ENCODE results near the gene RAB20. TPM values are rescaled to one million over a fixed set of nuclear protein-coding genes. Genes with fewer than 3 reads are reported as not detected.
"Not testable (repeated sequence)": the region's sequence is repeated elsewhere in the genome, so short reads cannot be mapped to it uniquely, and the experiment has no call there.

RAB20 gene
- total RNA-seq, 2 donors from 2014 or later = 1.2 to 1.4 TPM

GRCh38 chr13:110540871-110541525, 20.5 kb downstream of the RAB20 start:
- H3K4me3 Mint-ChIP-seq = no peak overlapping the region
- H3K36me3 Mint-ChIP-seq (ENCODE audit: low read depth) = no peaks in the 10 kb centered on the region
- no peaks in the 10 kb centered on the region for H3K9me3 ChIP-seq (ENCODE audit: control insufficient read depth, low read length, poor library complexity, severe bottlenecking)
- H3K4me1 Mint-ChIP-seq = peaks cover 7% of the 10 kb centered on the region
- no peak for ATAC-seq
- DNase-seq = no peak
- H3K27me3 Mint-ChIP-seq = no peaks in the 10 kb centered on the region
- no peak overlapping the region for H3K27ac Mint-ChIP-seq

- Mint-ChIP-seq H3K27ac (no peak overlapping the region), H3K27me3 (no peaks in the 10 kb centered on the region), H3K36me3 (ENCODE audit: low read depth) (no peaks in the 10 kb centered on the region), H3K4me1 (peaks cover 7% of the 10 kb centered on the region), H3K4me3 (no peak overlapping the region)
- ATAC-seq (no peak), DNase-seq (no peak)
- no peaks in the 10 kb centered on the region for H3K9me3 ChIP-seq (ENCODE audit: control insufficient read depth, low read length, poor library complexity, severe bottlenecking)
These were observed 21.6 kb downstream of the RAB20 start for GRCh38 chr13:110539894-110540293.

- Mint-ChIP-seq H3K27me3 (no peaks in the 10 kb centered on the region), H3K4me1 (peaks cover 7% of the 10 kb centered on the region), H3K27ac (no peak overlapping the region), H3K4me3 (no peak overlapping the region), H3K36me3 (ENCODE audit: low read depth) (no peaks in the 10 kb centered on the region)
- DNase-seq = no peak
- no peak for ATAC-seq
- H3K9me3 ChIP-seq (ENCODE audit: control insufficient read depth, low read length, poor library complexity, severe bottlenecking) = no peaks in the 10 kb centered on the region
These were observed 22.9 kb downstream of the RAB20 start for GRCh38 chr13:110538632-110539031.

GRCh38 chr13:110536006-110536693, 25.4 kb downstream of the RAB20 start:
- Mint-ChIP-seq H3K36me3 (ENCODE audit: low read depth) (no peaks in the 10 kb centered on the region), H3K4me1 (peaks cover 7% of the 10 kb centered on the region), H3K27me3 (no peaks in the 10 kb centered on the region), H3K4me3 (no peak overlapping the region), H3K27ac (no peak overlapping the region)
- no peaks in the 10 kb centered on the region for H3K9me3 ChIP-seq (ENCODE audit: control insufficient read depth, low read length, poor library complexity, severe bottlenecking)
- no peak for DNase-seq
- ATAC-seq = peak; percentile 60

- Mint-ChIP-seq H3K4me3 (no peak overlapping the region), H3K27me3 (no peaks in the 10 kb centered on the region), H3K4me1 (peaks cover 7% of the 10 kb centered on the region), H3K36me3 (ENCODE audit: low read depth) (no peaks in the 10 kb centered on the region), H3K27ac (no peak overlapping the region)
- H3K9me3 ChIP-seq (ENCODE audit: control insufficient read depth, low read length, poor library complexity, severe bottlenecking) = no peaks in the 10 kb centered on the region
- no peak for DNase-seq
- ATAC-seq = no peak
These were observed 26.0 kb downstream of the RAB20 start for GRCh38 chr13:110535526-110535925.

- ATAC-seq (no peak), DNase-seq (no peak)
- no peaks in the 10 kb centered on the region for H3K9me3 ChIP-seq (ENCODE audit: control insufficient read depth, low read length, poor library complexity, severe bottlenecking)
- no peak overlapping the region for H3K27ac Mint-ChIP-seq
- H3K4me3 Mint-ChIP-seq = no peak overlapping the region
- no peaks in the 10 kb centered on the region for H3K27me3 Mint-ChIP-seq
- peaks cover 7% of the 10 kb centered on the region for H3K4me1 Mint-ChIP-seq
- no peaks in the 10 kb centered on the region for H3K36me3 Mint-ChIP-seq (ENCODE audit: low read depth)
These were observed 27.5 kb downstream of the RAB20 start for GRCh38 chr13:110533771-110534670.

GRCh38 chr13:110532258-110532657, 29.3 kb downstream of the RAB20 start:
- H3K27me3 Mint-ChIP-seq; H3K36me3 Mint-ChIP-seq (ENCODE audit: low read depth); DNase-seq; ATAC-seq; H3K4me1 Mint-ChIP-seq; H3K9me3 ChIP-seq (ENCODE audit: control insufficient read depth, low read length, poor library complexity, severe bottlenecking); H3K27ac Mint-ChIP-seq; H3K4me3 Mint-ChIP-seq: not testable (repeated sequence)

GRCh38 chr13:110531671-110532083, 29.8 kb downstream of the RAB20 start:
- Mint-ChIP-seq H3K27ac (no peak overlapping the region), H3K4me3 (no peak overlapping the region), H3K4me1 (no peaks in the 10 kb centered on the region), H3K36me3 (ENCODE audit: low read depth) (no peaks in the 10 kb centered on the region), H3K27me3 (peaks cover 4% of the 10 kb centered on the region)
- DNase-seq (no peak), ATAC-seq (no peak)
- H3K9me3 ChIP-seq (ENCODE audit: control insufficient read depth, low read length, poor library complexity, severe bottlenecking) = no peaks in the 10 kb centered on the region

- ATAC-seq = no peak
- no peaks in the 10 kb centered on the region for H3K4me1 Mint-ChIP-seq
- H3K9me3 ChIP-seq (ENCODE audit: control insufficient read depth, low read length, poor library complexity, severe bottlenecking) = no peaks in the 10 kb centered on the region
- H3K27ac Mint-ChIP-seq = no peak overlapping the region
- H3K36me3 Mint-ChIP-seq (ENCODE audit: low read depth) = no peaks in the 10 kb centered on the region
- no peak for DNase-seq
- peaks cover 4% of the 10 kb centered on the region for H3K27me3 Mint-ChIP-seq
- H3K4me3 Mint-ChIP-seq = no peak overlapping the region
These were observed 30.4 kb downstream of the RAB20 start for GRCh38 chr13:110531100-110531499.

GRCh38 chr13:110529522-110530311, 31.8 kb downstream of the RAB20 start:
- no peaks in the 10 kb centered on the region for H3K36me3 Mint-ChIP-seq (ENCODE audit: low read depth)
- no peaks in the 10 kb centered on the region for H3K9me3 ChIP-seq (ENCODE audit: control insufficient read depth, low read length, poor library complexity, severe bottlenecking)
- no peak for DNase-seq
- ATAC-seq = no peak
- no peak overlapping the region for H3K27ac Mint-ChIP-seq
- peaks cover 11% of the 10 kb centered on the region for H3K4me1 Mint-ChIP-seq
- H3K27me3 Mint-ChIP-seq = peaks cover 4% of the 10 kb centered on the region
- H3K4me3 Mint-ChIP-seq = no peak overlapping the region

- H3K9me3 ChIP-seq (ENCODE audit: control insufficient read depth, low read length, poor library complexity, severe bottlenecking) = no peaks in the 10 kb centered on the region
- Mint-ChIP-seq H3K27me3 (peaks cover 4% of the 10 kb centered on the region), H3K27ac (peak overlapping the region; percentile 43), H3K4me3 (no peak overlapping the region), H3K4me1 (peaks cover 17% of the 10 kb centered on the region), H3K36me3 (ENCODE audit: low read depth) (no peaks in the 10 kb centered on the region)
- ATAC-seq = no peak
- DNase-seq = no peak
These were observed 32.6 kb downstream of the RAB20 start for GRCh38 chr13:110528911-110529310.

- no peak for DNase-seq
These were observed 33.2 kb downstream of the RAB20 start for GRCh38 chr13:110528371-110528770.

More at GRCh38 chr13:110528371-110528770, 33.2 kb downstream of the RAB20 start:
- ATAC-seq = no peak
- H3K27ac Mint-ChIP-seq = peak overlapping the region; percentile 43
- H3K4me3 Mint-ChIP-seq = no peak overlapping the region
- no peaks in the 10 kb centered on the region for H3K36me3 Mint-ChIP-seq (ENCODE audit: low read depth)
- H3K4me1 Mint-ChIP-seq = peaks cover 17% of the 10 kb centered on the region
- H3K27me3 Mint-ChIP-seq = peaks cover 4% of the 10 kb centered on the region
- no peaks in the 10 kb centered on the region for H3K9me3 ChIP-seq (ENCODE audit: control insufficient read depth, low read length, poor library complexity, severe bottlenecking)
